ENCODE measurements around the gene CNOT6L.

The CNOT6L gene

GRCh38 chr4:77714514-77714913 lies 104.7 kb downstream of the CNOT6L start:
- no peak overlapping the region for H2AK5ac ChIP-seq (ENCODE audit: low read length)
- WGBS (ENCODE audit: extremely low coverage, insufficient coverage, insufficient read length): no CpG with 5 or more reads among the region's 2 CpGs

GRCh38 chr4:77713884-77714283 lies 105.3 kb downstream of the CNOT6L start:
- Histone ChIP-seq H3K9me3 (ENCODE audit: insufficient read depth, low read depth, low read length) (no peaks in the 10 kb centered on the region), H3K27ac (ENCODE audit: low read depth, low read length) (no peak overlapping the region), H3K4me2 (ENCODE audit: low read length) (no peak overlapping the region), H4K8ac (ENCODE audit: low read depth, low read length) (no peak overlapping the region), H3K23ac (ENCODE audit: low read length) (no peak overlapping the region), H3K36me3 (ENCODE audit: control insufficient read depth in 1 of 2, insufficient read depth in 2 of 2, low read length in 2 of 2) (no peaks in the 10 kb centered on the region), H2BK5ac (ENCODE audit: low read depth, low read length, poor library complexity) (no peak overlapping the region), H3K27me3 (ENCODE audit: insufficient read depth, low read length) (no peaks in the 10 kb centered on the region), H2BK12ac (ENCODE audit: low read length) (no peak overlapping the region), H4K12ac (ENCODE audit: low read depth, low read length) (no peak overlapping the region), H3K79me1 (ENCODE audit: low read length) (no peaks in the 10 kb centered on the region), H3K18ac (ENCODE audit: low read length) (no peak overlapping the region), H2AK5ac (ENCODE audit: low read length) (no peak overlapping the region), H3K79me2 (ENCODE audit: control insufficient read depth, insufficient read depth, low read length, poor library complexity) (no peaks in the 10 kb centered on the region), H2BK120ac (ENCODE audit: insufficient read depth, low read length, poor library complexity) (no peak overlapping the region), H3K4me1 (ENCODE audit: control insufficient read depth in 1 of 2, insufficient read depth in 2 of 2, low read length in 2 of 2) (no peaks in the 10 kb centered on the region), H3K14ac (ENCODE audit: low read length) (no peak overlapping the region), H2AFZ (ENCODE audit: insufficient read depth, low read length, poor library complexity) (no peak overlapping the region), H3K4me3 (ENCODE audit: low read depth, low read length) (no peak overlapping the region), H4K91ac (ENCODE audit: low read depth, low read length) (no peak overlapping the region), H3K9ac (ENCODE audit: low read length) (no peak overlapping the region), H3K4ac (ENCODE audit: low read depth, low read length) (no peak overlapping the region)
- WGBS (ENCODE audit: extremely low coverage, insufficient coverage, insufficient read length): no CpG with 5 or more reads among the region's 1 CpG
- no peak for DNase-seq

More at GRCh38 chr4:77714514-77714913, 104.7 kb downstream of the CNOT6L start:
- no peak overlapping the region for H4K12ac ChIP-seq (ENCODE audit: low read depth, low read length)
- no peak overlapping the region for H2BK5ac ChIP-seq (ENCODE audit: low read depth, low read length, poor library complexity)
- H3K14ac ChIP-seq (ENCODE audit: low read length): no peak overlapping the region
- H4K8ac ChIP-seq (ENCODE audit: low read depth, low read length): no peak overlapping the region
- no peak overlapping the region for H2BK12ac ChIP-seq (ENCODE audit: low read length)
- no peaks in the 10 kb centered on the region for H3K4me1 ChIP-seq (ENCODE audit: control insufficient read depth in 1 of 2, insufficient read depth in 2 of 2, low read length in 2 of 2)
- no peaks in the 10 kb centered on the region for H3K9me3 ChIP-seq (ENCODE audit: insufficient read depth, low read depth, low read length)
- H3K79me2 ChIP-seq (ENCODE audit: control insufficient read depth, insufficient read depth, low read length, poor library complexity): no peaks in the 10 kb centered on the region
- H2AFZ ChIP-seq (ENCODE audit: insufficient read depth, low read length, poor library complexity): no peak overlapping the region
- H3K36me3 ChIP-seq (ENCODE audit: control insufficient read depth in 1 of 2, insufficient read depth in 2 of 2, low read length in 2 of 2): no peaks in the 10 kb centered on the region
- DNase-seq: no peak
- no peak overlapping the region for H2BK120ac ChIP-seq (ENCODE audit: insufficient read depth, low read length, poor library complexity)
- no peak overlapping the region for H3K23ac ChIP-seq (ENCODE audit: low read length)
- no peak overlapping the region for H3K9ac ChIP-seq (ENCODE audit: low read length)
- no peak overlapping the region for H3K18ac ChIP-seq (ENCODE audit: low read length)
- no peaks in the 10 kb centered on the region for H3K79me1 ChIP-seq (ENCODE audit: low read length)
- no peak overlapping the region for H3K4me3 ChIP-seq (ENCODE audit: low read depth, low read length)
- no peaks in the 10 kb centered on the region for H3K27me3 ChIP-seq (ENCODE audit: insufficient read depth, low read length)
- H3K4ac ChIP-seq (ENCODE audit: low read depth, low read length): no peak overlapping the region
- no peak overlapping the region for H4K91ac ChIP-seq (ENCODE audit: low read depth, low read length)
- no peak overlapping the region for H3K27ac ChIP-seq (ENCODE audit: low read depth, low read length)
- no peak overlapping the region for H3K4me2 ChIP-seq (ENCODE audit: low read length)

GRCh38 chr4:77712675-77713074 lies 106.5 kb downstream of the CNOT6L start:
- Histone ChIP-seq H2BK5ac (ENCODE audit: low read depth, low read length, poor library complexity) (no peak overlapping the region), H3K18ac (ENCODE audit: low read length) (no peak overlapping the region), H3K4ac (ENCODE audit: low read depth, low read length) (no peak overlapping the region), H3K27me3 (ENCODE audit: insufficient read depth, low read length) (no peaks in the 10 kb centered on the region), H3K9ac (ENCODE audit: low read length) (no peak overlapping the region), H3K4me2 (ENCODE audit: low read length) (no peak overlapping the region), H2BK12ac (ENCODE audit: low read length) (no peak overlapping the region), H3K79me1 (ENCODE audit: low read length) (no peaks in the 10 kb centered on the region), H3K4me3 (ENCODE audit: low read depth, low read length) (no peak overlapping the region), H2AK5ac (ENCODE audit: low read length) (no peak overlapping the region), H2AFZ (ENCODE audit: insufficient read depth, low read length, poor library complexity) (no peak overlapping the region), H3K79me2 (ENCODE audit: control insufficient read depth, insufficient read depth, low read length, poor library complexity) (no peaks in the 10 kb centered on the region), H4K8ac (ENCODE audit: low read depth, low read length) (no peak overlapping the region), H3K4me1 (ENCODE audit: control insufficient read depth in 1 of 2, insufficient read depth in 2 of 2, low read length in 2 of 2) (no peaks in the 10 kb centered on the region), H3K14ac (ENCODE audit: low read length) (no peak overlapping the region), H4K12ac (ENCODE audit: low read depth, low read length) (no peak overlapping the region), H3K9me3 (ENCODE audit: insufficient read depth, low read depth, low read length) (no peaks in the 10 kb centered on the region), H3K27ac (ENCODE audit: low read depth, low read length) (no peak overlapping the region), H3K36me3 (ENCODE audit: control insufficient read depth in 1 of 2, insufficient read depth in 2 of 2, low read length in 2 of 2) (no peaks in the 10 kb centered on the region), H4K91ac (ENCODE audit: low read depth, low read length) (no peak overlapping the region), H3K23ac (ENCODE audit: low read length) (no peak overlapping the region), H2BK120ac (ENCODE audit: insufficient read depth, low read length, poor library complexity) (no peak overlapping the region)
- WGBS (ENCODE audit: extremely low coverage, insufficient coverage, insufficient read length): no CpG with 5 or more reads among the region's 1 CpG
- DNase-seq: peak in 1 of 2 donors; percentile 55

DNA sequence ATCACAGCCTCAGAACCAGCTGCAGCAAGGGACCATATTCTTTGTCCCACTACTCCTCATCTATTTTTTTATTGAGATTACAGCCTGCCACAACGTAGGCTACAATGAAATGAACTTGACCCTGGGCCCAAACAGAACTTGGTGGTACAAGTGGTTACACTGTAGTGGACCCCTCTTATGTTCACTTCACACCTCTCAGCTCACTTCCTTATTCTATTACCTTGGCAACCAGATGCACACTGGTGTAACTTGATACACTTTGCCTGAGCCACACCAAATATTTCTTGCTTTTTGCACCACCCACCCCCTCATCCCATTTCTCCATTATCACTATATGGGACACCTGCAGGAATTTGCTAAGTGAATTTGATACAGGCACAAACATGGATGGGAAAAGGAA lies 107.7 kb downstream of the CNOT6L start:
- Histone ChIP-seq H4K12ac (ENCODE audit: low read depth, low read length) (no peak overlapping the region), H2BK120ac (ENCODE audit: insufficient read depth, low read length, poor library complexity) (no peak overlapping the region), H4K91ac (ENCODE audit: low read depth, low read length) (no peak overlapping the region), H3K4me3 (ENCODE audit: low read depth, low read length) (no peak overlapping the region), H3K27ac (ENCODE audit: low read depth, low read length) (no peak overlapping the region), H2AK5ac (ENCODE audit: low read length) (no peak overlapping the region), H3K36me3 (ENCODE audit: control insufficient read depth in 1 of 2, insufficient read depth in 2 of 2, low read length in 2 of 2) (no peaks in the 10 kb centered on the region), H2BK12ac (ENCODE audit: low read length) (no peak overlapping the region), H3K79me1 (ENCODE audit: low read length) (no peaks in the 10 kb centered on the region), H2BK5ac (ENCODE audit: low read depth, low read length, poor library complexity) (no peak overlapping the region), H4K8ac (ENCODE audit: low read depth, low read length) (no peak overlapping the region), H3K4ac (ENCODE audit: low read depth, low read length) (no peak overlapping the region), H3K4me2 (ENCODE audit: low read length) (no peak overlapping the region), H3K18ac (ENCODE audit: low read length) (no peak overlapping the region), H3K23ac (ENCODE audit: low read length) (no peak overlapping the region), H3K9ac (ENCODE audit: low read length) (no peak overlapping the region), H3K9me3 (ENCODE audit: insufficient read depth, low read depth, low read length) (no peaks in the 10 kb centered on the region), H3K14ac (ENCODE audit: low read length) (no peak overlapping the region), H3K79me2 (ENCODE audit: control insufficient read depth, insufficient read depth, low read length, poor library complexity) (no peaks in the 10 kb centered on the region), H3K4me1 (ENCODE audit: control insufficient read depth in 1 of 2, insufficient read depth in 2 of 2, low read length in 2 of 2) (no peaks in the 10 kb centered on the region), H2AFZ (ENCODE audit: insufficient read depth, low read length, poor library complexity) (no peak overlapping the region), H3K27me3 (ENCODE audit: insufficient read depth, low read length) (no peaks in the 10 kb centered on the region)
- WGBS (ENCODE audit: extremely low coverage, insufficient coverage, insufficient read length): no CpG with 5 or more reads among the region's 1 CpG
- no peak for DNase-seq
